H1 (cell line): Measurements from ENCODE around the gene DFFB. TPM values are rescaled to one million over a fixed set of nuclear protein-coding genes. Genes with fewer than 3 reads are reported as not detected.

Experiments used
- BCL11A ChIP-seq, 2 experiments: IDR thresholded peaks; one replicate each; pipeline ENCODE4 v1.6.1; 2011; ENCODE audit warnings: low read depth in 2 of 2, low read length in 2 of 2, mild to moderate bottlenecking in 2 of 2
- CBX5 ChIP-seq: fragments of 300-800, 300-1000 bp; sonication (generic); IDR thresholded peaks from 2 replicates; pipeline ENCODE4 v1.7.1; 2016; ENCODE audit warnings: antibody characterized with exemption, low read length, low read depth
- CHD7 ChIP-seq: fragments of 300-600 bp; sonication (generic); IDR thresholded peaks from 2 replicates; pipeline ENCODE4 v1.7.1; 2012; ENCODE audit warnings: low read length, moderate library complexity, mild to moderate bottlenecking, inconsistent platforms; ENCODE audit not compliant: insufficient replicate concordance
- EGR1 ChIP-seq: IDR thresholded peaks from 2 replicates; pipeline ENCODE4 v1.6.1; 2011; ENCODE audit warnings: low read depth, low read length, borderline replicate concordance
- GABPA ChIP-seq: IDR thresholded peaks from 2 replicates; pipeline ENCODE4 v1.6.1; 2011; ENCODE audit warnings: mild to moderate bottlenecking, low read length, moderate library complexity, borderline replicate concordance; ENCODE audit not compliant: insufficient read depth
- NANOG ChIP-seq: IDR thresholded peaks from 2 replicates; pipeline ENCODE4 v1.6.1; 2011; ENCODE audit warnings: low read length, low read depth, mild to moderate bottlenecking, inconsistent platforms; ENCODE audit not compliant: insufficient read depth, poor library complexity, severe bottlenecking
- NRF1 ChIP-seq: IDR thresholded peaks from 2 replicates; pipeline ENCODE4 v1.6.1; 2011; ENCODE audit warnings: mild to moderate bottlenecking, low read depth, low read length, improper control_type of control experiment
- RXRA ChIP-seq: IDR thresholded peaks from 2 replicates; pipeline ENCODE4 v1.6.1; 2011; ENCODE audit warnings: low read depth, mild to moderate bottlenecking, low read length, moderate library complexity; ENCODE audit not compliant: insufficient read depth
- SP4 ChIP-seq: IDR thresholded peaks from 2 replicates; pipeline ENCODE4 v1.6.1; 2012; ENCODE audit warnings: low read length, inconsistent platforms
- TEAD4 ChIP-seq: IDR thresholded peaks from 2 replicates; pipeline ENCODE4 v1.6.1; 2012; ENCODE audit warnings: low read depth, low read length, inconsistent platforms, mixed read lengths
- USF2 ChIP-seq: IDR thresholded peaks from 2 replicates; pipeline ENCODE4 v1.6.1; 2011; ENCODE audit warnings: low read length, improper control_type of control experiment
- polyA plus RNA-seq, 7 experiments: library from polyadenylated mRNA; depleted of rRNA in 3 of 7; stranded (reverse) in 5 of 7; unstranded in 2 of 7; fragments of >200 nt in 5 of 7; fragments of 200-250 nt in 2 of 7; gene quantifications; 1 replicate in 5 of 7; 2 replicates in 1 of 7; 4 replicates in 1 of 7; pipeline versions ENCODE4 v1.2.1 to v1.2.3, GENCODE V29; 2011 to 2013; ENCODE audit warnings: missing spikeins in 2 of 7, mixed read lengths in 2 of 7
- total RNA-seq: library from RNA; stranded (reverse); fragmentation: NEBNext Ultra II Directional; extraction: Animal tissue kit (Norgen Biotek cat#: 25700); gene quantifications from 2 replicates; pipeline ENCODE4 v1.2.1, GENCODE V29; 2021

The DFFB gene
- total and polyA plus RNA-seq, 2 of the 8 experiments (the other 6 are each of a cell fraction or from before 2014, with no cell fraction given) = 8.6 to 11.9 TPM

- TF ChIP-seq CHD7 (no peak), NANOG (no peak), EGR1 (no peak), SP4 (no peak), NRF1 (no peak), TEAD4 (no peak), GABPA (no peak), RXRA (no peak), CBX5 (no peak), BCL11A (IDR thresholded peaks at IDR 0.05; ENCODE audit: low read depth in 2 of 2, low read length in 2 of 2) (no peak), USF2 (no peak)
Measured at GRCh38 chr1:3814065-3814464, 43.2 kb upstream of the DFFB start (continued).
